Activated B cell treated with CpG ODN at 0.5 μM for 24 hours (primary cell): Measurements from ENCODE around the gene PLD4. TPM values are rescaled to one million over a fixed set of nuclear protein-coding genes. Genes with fewer than 3 reads are reported as not detected.
"Not testable (repeated sequence)": the region's sequence is repeated elsewhere in the genome, so short reads cannot be mapped to it uniquely, and the experiment has no call there.

Experiments
- ATAC-seq: fragments of 200-7000 bp; cut with Tn5 transposase; one replicate; pipeline ENCODE4 v1.10.0; 2021; ENCODE audit warnings: low read depth, mild to moderate bottlenecking, moderate library complexity
- CTCF ChIA-PET: fragments of 350-600 bp; sonication (Branson Sonifier 250); formaldehyde crosslinking; loops from one replicate; lab custom pipeline; 2021; ENCODE audit warnings: antibody characterized with exemption; lab: Charles Lee
- POLR2A ChIA-PET: fragments of 350-600 bp; sonication (Branson Sonifier 250); formaldehyde crosslinking; loops from one replicate; lab custom pipeline; 2021; ENCODE audit warnings: antibody characterized with exemption; lab: Charles Lee
- DNase-seq: peaks from one replicate; pipeline ENCODE4 v3.0.0; 2022
- H3K27ac Mint-ChIP-seq: one replicate; pipeline ENCODE4 v1.8.0; 2020; ENCODE audit warnings: mixed read lengths
- H3K27me3 Mint-ChIP-seq: one replicate; pipeline ENCODE4 v1.8.0; 2021; ENCODE audit warnings: mixed read lengths
- H3K36me3 Mint-ChIP-seq: one replicate; pipeline ENCODE4 v1.8.0; 2021; ENCODE audit warnings: low read depth, mixed read lengths
- H3K4me1 Mint-ChIP-seq: one replicate; pipeline ENCODE4 v1.8.0; 2021; ENCODE audit warnings: mixed read lengths
- H3K4me3 Mint-ChIP-seq: one replicate; pipeline ENCODE4 v1.8.0; 2020; ENCODE audit warnings: mild to moderate bottlenecking, mixed read lengths
- H3K9me3 Mint-ChIP-seq: one replicate; pipeline ENCODE4 v1.8.0; 2020; ENCODE audit warnings: mixed read lengths
- intact Hi-C: fragments of 100-400 bp; cut with micrococcal nuclease; formaldehyde crosslinking; loops from one replicate; pipeline ENCODE4 v1.15.1; 2024
- total RNA-seq: library from RNA; stranded (reverse); gene quantifications from 2 replicates; pipeline ENCODE4 v1.2.3, GENCODE V29; 2022
- TF ChIP-seq, protein P1 (sequence below): fragments of 200-600 bp; IDR thresholded peaks from one replicate; pipeline ENCODE4 v1.8.0; 2022; ENCODE audit warnings: antibody characterized with exemption, mild to moderate bottlenecking

Gene PLD4
- total RNA-seq, 1 donor from 2014 or later: 473 TPM

DNA sequence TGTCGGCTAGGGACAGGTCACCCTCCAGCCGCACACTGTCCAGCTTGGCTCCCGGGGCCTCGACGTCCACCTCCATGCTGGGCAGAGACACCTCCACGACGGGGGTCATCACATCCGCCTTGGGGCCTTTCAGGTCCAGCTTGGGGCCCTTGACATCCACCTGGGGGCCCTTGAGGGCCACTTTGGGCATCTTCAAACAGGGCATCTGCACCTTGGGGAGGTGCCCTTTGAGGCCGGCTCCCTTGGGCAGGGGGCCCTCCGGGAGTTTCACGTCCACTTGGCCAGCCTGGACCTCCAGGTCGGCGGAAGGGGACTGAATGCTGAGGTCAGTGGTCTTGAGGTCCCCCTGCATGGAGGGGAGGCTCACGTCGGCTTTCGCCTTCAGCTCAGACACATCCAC is 17.9 kb downstream of the PLD4 start:
- Mint-ChIP-seq H3K27ac (no peak overlapping the region), H3K4me3 (no peak overlapping the region), H3K9me3 (no peaks in the 10 kb centered on the region), H3K36me3 (peaks cover 4% of the 10 kb centered on the region), H3K27me3 (no peaks in the 10 kb centered on the region), H3K4me1 (no peaks in the 10 kb centered on the region)
- TF ChIP-seq, protein P1, sequence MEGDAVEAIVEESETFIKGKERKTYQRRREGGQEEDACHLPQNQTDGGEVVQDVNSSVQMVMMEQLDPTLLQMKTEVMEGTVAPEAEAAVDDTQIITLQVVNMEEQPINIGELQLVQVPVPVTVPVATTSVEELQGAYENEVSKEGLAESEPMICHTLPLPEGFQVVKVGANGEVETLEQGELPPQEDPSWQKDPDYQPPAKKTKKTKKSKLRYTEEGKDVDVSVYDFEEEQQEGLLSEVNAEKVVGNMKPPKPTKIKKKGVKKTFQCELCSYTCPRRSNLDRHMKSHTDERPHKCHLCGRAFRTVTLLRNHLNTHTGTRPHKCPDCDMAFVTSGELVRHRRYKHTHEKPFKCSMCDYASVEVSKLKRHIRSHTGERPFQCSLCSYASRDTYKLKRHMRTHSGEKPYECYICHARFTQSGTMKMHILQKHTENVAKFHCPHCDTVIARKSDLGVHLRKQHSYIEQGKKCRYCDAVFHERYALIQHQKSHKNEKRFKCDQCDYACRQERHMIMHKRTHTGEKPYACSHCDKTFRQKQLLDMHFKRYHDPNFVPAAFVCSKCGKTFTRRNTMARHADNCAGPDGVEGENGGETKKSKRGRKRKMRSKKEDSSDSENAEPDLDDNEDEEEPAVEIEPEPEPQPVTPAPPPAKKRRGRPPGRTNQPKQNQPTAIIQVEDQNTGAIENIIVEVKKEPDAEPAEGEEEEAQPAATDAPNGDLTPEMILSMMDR: no peak
- ChIA-PET POLR2A (interaction anchor here (0.6 kb wide), 1 partner anchor 108 kb away, joined by 10 read pairs; no protein-coding TSS in a partner anchor), CTCF (no interaction called here)
- no peak for DNase-seq
- ATAC-seq: no peak
- intact Hi-C loops: no loop called here

- ATAC-seq, H3K9me3 Mint-ChIP-seq, intact Hi-C loops: not testable (repeated sequence)
Measured at GRCh38 chr14:104943216-104944015, 18.7 kb downstream of the PLD4 start.

GRCh38 chr14:104944016-104944308 is 19.3 kb downstream of the PLD4 start:
- H3K36me3 Mint-ChIP-seq, ATAC-seq, H3K27me3 Mint-ChIP-seq, intact Hi-C loops, H3K4me1 Mint-ChIP-seq, POLR2A ChIA-PET, H3K4me3 Mint-ChIP-seq, DNase-seq, CTCF ChIA-PET, H3K27ac Mint-ChIP-seq, H3K9me3 Mint-ChIP-seq: not testable (repeated sequence)

More at GRCh38 chr14:104943216-104944015, 18.7 kb downstream of the PLD4 start:
- CTCF ChIA-PET, H3K4me1 Mint-ChIP-seq, POLR2A ChIA-PET, H3K4me3 Mint-ChIP-seq, DNase-seq, H3K36me3 Mint-ChIP-seq, H3K27me3 Mint-ChIP-seq, H3K27ac Mint-ChIP-seq: not testable (repeated sequence)

- ATAC-seq, DNase-seq, H3K36me3 Mint-ChIP-seq, H3K4me3 Mint-ChIP-seq, H3K9me3 Mint-ChIP-seq, POLR2A ChIA-PET, H3K27me3 Mint-ChIP-seq, H3K4me1 Mint-ChIP-seq, CTCF ChIA-PET, intact Hi-C loops, H3K27ac Mint-ChIP-seq: not testable (repeated sequence)
Measured at GRCh38 chr14:104944436-104945205, 19.9 kb downstream of the PLD4 start.

- H3K4me3 Mint-ChIP-seq, DNase-seq, H3K27me3 Mint-ChIP-seq, CTCF ChIA-PET, H3K27ac Mint-ChIP-seq, intact Hi-C loops, ATAC-seq, H3K4me1 Mint-ChIP-seq, H3K36me3 Mint-ChIP-seq, H3K9me3 Mint-ChIP-seq, POLR2A ChIA-PET: not testable (repeated sequence)
Measured at GRCh38 chr14:104945266-104945665, 20.6 kb downstream of the PLD4 start.

- H3K27me3 Mint-ChIP-seq, ATAC-seq, H3K9me3 Mint-ChIP-seq, intact Hi-C loops, CTCF ChIA-PET, DNase-seq, H3K36me3 Mint-ChIP-seq, POLR2A ChIA-PET, H3K4me3 Mint-ChIP-seq, H3K4me1 Mint-ChIP-seq, H3K27ac Mint-ChIP-seq: not testable (repeated sequence)
Measured at GRCh38 chr14:104945986-104946965, 21.6 kb downstream of the PLD4 start.

GRCh38 chr14:104947201-104947600 is 22.5 kb downstream of the PLD4 start:
- CTCF ChIA-PET, POLR2A ChIA-PET, H3K4me1 Mint-ChIP-seq, DNase-seq, ATAC-seq, H3K27ac Mint-ChIP-seq, H3K9me3 Mint-ChIP-seq, H3K27me3 Mint-ChIP-seq, H3K4me3 Mint-ChIP-seq, H3K36me3 Mint-ChIP-seq, intact Hi-C loops: not testable (repeated sequence)

GRCh38 chr14:104947881-104948735 is 23.4 kb downstream of the PLD4 start:
- CTCF ChIA-PET, POLR2A ChIA-PET, H3K9me3 Mint-ChIP-seq, intact Hi-C loops, H3K27ac Mint-ChIP-seq, H3K27me3 Mint-ChIP-seq, DNase-seq, H3K4me1 Mint-ChIP-seq, H3K36me3 Mint-ChIP-seq, H3K4me3 Mint-ChIP-seq, ATAC-seq: not testable (repeated sequence)
